Erythroblast (primary cell): ENCODE measurements around the gene PDLIM3.

ENCODE experiments used
- GATA1 ChIP-seq: IDR thresholded peaks from 2 replicates; pipeline ENCODE4 v1.6.1; 2011; ENCODE audit warnings: low read depth, mild to moderate bottlenecking, control low read depth, low read length, moderate library complexity
- POLR2A ChIP-seq: IDR thresholded peaks from 2 replicates; pipeline ENCODE4 v1.6.1; 2011; ENCODE audit warnings: mild to moderate bottlenecking, low read length

DNA sequence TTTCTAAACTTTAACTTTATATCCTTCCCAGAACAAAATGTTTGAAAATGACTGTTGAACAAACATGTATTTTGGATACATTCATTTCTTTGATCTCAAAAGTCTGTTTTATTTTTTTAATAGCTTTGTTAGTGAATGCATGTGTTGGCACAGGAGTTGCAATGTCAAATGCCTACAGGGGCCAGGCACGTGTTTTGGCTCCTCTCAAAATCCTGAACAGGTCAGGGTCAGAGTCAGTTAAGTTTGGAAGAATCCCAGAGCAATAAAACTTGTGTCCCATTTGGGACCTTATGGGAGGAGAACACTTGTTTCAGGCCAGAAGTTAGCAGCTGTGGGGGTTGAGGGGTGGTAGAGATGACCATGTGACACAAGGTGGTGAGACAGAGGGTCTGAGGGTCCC is 34.7 kb downstream of the PDLIM3 start:
- TF ChIP-seq POLR2A (no peak), GATA1 (no peak)
